ENCODE data around the gene STX5. TPM values are rescaled to one million over a fixed set of nuclear protein-coding genes. Genes with fewer than 3 reads are reported as not detected.
"Not testable (repeated sequence)": the region's sequence is repeated elsewhere in the genome, so short reads cannot be mapped to it uniquely, and the experiment has no call there.

The STX5 gene
- total and polyA plus RNA-seq, 2 experiments from 2014 or later, result 38.5 to 53.6 TPM

DNA sequence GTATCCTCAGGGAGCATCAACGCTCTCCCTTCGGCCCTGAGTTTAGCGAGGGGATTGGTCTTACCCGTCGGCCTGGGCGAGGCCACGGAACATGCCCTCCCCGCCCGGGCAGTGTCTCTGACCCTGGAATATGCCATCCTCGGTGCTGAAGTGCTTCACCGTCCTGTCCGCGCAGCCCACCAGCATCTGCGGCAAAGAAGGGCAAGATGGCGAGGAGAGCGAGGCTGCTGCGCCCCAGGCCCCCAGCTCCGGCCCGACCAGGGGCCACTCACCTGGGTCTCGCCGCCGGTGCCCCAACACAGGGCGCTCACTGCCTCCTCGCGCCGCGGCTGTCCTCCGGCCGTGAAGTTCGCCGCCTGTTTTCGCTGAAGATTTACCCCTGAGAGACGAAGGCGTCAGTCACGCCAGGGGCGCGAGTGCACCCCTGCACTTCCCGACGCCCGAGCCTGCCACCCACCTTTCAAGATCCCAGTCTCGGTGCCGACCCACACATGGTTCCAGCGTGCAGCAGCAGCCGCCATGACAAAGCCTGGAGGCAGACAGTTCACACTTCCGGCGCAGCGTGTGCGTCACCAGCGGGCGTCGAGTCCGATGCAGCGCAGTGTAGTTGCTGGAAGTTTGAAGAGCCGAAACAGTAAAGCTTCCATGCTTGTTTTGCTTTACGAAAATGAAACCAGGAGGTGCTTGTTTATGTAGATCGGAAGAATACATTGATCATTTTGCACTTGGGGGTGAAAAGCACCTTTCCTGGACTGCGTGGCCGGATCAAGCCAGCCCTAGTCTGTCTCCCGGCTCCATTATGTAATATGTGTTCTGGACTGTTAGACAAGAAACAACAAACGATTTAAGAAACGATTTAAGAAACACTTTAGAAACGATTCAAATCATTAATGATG is 7.4 kb upstream of the STX5 start, which contains the start of gene WDR74:
Gene WDR74, minus strand, starts transcription at position 541 of the 896 bp plus-strand sequence. Its CDS starts 20 bp downstream, at position 521.
- TF ChIP-seq, protein P1, sequence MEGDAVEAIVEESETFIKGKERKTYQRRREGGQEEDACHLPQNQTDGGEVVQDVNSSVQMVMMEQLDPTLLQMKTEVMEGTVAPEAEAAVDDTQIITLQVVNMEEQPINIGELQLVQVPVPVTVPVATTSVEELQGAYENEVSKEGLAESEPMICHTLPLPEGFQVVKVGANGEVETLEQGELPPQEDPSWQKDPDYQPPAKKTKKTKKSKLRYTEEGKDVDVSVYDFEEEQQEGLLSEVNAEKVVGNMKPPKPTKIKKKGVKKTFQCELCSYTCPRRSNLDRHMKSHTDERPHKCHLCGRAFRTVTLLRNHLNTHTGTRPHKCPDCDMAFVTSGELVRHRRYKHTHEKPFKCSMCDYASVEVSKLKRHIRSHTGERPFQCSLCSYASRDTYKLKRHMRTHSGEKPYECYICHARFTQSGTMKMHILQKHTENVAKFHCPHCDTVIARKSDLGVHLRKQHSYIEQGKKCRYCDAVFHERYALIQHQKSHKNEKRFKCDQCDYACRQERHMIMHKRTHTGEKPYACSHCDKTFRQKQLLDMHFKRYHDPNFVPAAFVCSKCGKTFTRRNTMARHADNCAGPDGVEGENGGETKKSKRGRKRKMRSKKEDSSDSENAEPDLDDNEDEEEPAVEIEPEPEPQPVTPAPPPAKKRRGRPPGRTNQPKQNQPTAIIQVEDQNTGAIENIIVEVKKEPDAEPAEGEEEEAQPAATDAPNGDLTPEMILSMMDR (IDR thresholded peaks at IDR 0.05; ENCODE audit: low read depth, low read length), result no peak
- Histone ChIP-seq H3K4me1 (ENCODE audit: low read depth) (peaks cover 9% of the 10 kb centered on the region), H3K9me3 (ENCODE audit: low read depth) (no peaks in the 10 kb centered on the region), H3K4me3 (peak within 1 kb of the TSS; percentile 95), H3K36me3 (no peaks in the 10 kb centered on the region), H3K27ac (peak within 1 kb of the TSS; percentile 99), H3K27me3 (no peaks in the 10 kb centered on the region)
- DNase-seq (ENCODE audit: low read depth in 1 of 2, low spot score in 1 of 2), result peak; percentile 95

DNA sequence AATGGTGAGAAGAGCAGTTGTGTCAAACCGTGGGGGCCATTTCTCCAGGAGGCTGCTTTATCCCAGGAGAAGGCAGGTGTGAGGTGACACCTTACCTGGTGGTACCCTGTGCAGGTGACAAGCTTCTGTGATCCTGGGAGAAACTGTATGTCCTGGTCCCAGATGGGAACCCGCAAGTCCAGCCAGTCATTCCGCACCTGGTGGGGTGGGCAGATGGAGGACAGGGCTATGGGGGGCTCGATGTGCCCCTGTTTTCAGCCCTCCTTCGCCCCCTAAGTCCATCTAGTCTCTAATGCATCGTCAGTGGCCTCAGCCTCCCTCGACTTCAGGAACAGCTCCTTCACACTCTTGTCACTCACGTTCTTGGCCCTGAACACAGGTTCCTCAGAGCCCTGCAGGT is 3.5 kb upstream of the STX5 start:
- no peaks in the 10 kb centered on the region for H3K36me3 ChIP-seq
- TF ChIP-seq, protein P1 (IDR thresholded peaks at IDR 0.05; ENCODE audit: low read depth, low read length), result no peak
- DNase-seq (ENCODE audit: low read depth in 1 of 2, low spot score in 1 of 2), result no peak
- no peak overlapping the region for H3K4me3 ChIP-seq
- H3K27ac ChIP-seq, result no peak overlapping the region
- peaks cover 7% of the 10 kb centered on the region for H3K4me1 ChIP-seq (ENCODE audit: low read depth)
- H3K9me3 ChIP-seq (ENCODE audit: low read depth), result no peaks in the 10 kb centered on the region
- H3K27me3 ChIP-seq, result no peaks in the 10 kb centered on the region

DNA sequence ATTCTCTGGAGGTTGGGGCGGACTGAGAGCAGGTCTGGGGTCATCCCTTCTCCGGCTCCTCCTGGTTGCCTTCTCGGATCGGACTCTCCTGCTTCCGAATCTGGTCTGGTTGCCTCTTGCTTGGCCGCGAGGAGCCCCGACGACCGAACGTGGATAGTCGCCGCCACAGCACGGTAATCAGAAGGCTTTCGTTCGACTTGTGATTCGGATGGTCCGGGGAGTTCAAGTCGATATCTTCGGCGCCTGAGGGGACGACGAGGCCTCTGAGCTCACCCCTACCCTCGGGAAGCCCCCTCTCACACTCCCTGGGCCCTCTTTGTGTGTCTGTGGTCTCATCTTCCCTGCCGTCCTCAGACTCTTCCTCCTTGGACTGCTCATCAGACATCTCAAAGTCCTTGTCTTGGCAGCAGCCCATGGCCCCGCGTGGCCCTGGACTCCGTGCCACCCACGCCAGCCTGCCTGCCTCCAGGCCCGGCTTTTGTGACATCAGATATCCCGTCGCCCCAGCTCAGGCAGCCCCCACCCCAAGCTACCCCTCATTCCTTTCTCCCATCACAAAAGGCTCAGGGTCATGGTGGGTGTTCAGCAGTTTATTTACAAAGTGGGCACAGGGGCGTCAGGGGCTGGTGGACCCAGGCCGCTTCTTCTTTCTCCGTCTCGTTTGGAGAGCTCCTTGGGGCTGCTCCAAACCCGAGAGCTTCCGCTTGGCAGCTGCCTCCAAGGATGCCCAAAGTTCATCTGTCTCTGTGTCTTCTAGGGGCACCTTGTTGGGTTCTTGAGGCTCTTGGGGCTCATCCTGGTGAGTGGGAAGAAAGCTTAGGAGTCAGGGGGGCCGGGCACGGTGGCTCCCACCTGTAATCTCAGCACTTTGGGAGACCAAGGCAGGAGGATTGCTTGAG is 734 bp upstream of the STX5 start, which contains the start of gene TEX54:
Gene TEX54, minus strand, starts transcription at position 506 of the 899 bp plus-strand sequence.
- peak within 1 kb of the TSS; percentile 97 for H3K27ac ChIP-seq
- no peaks in the 10 kb centered on the region for H3K9me3 ChIP-seq (ENCODE audit: low read depth)
- H3K36me3 ChIP-seq, result peaks cover under 1% of the 10 kb centered on the region
- H3K27me3 ChIP-seq, result no peaks in the 10 kb centered on the region
- no peak for DNase-seq (ENCODE audit: low read depth in 1 of 2, low spot score in 1 of 2)
- H3K4me3 ChIP-seq, result peak within 1 kb of the TSS; percentile 90
- peaks cover 10% of the 10 kb centered on the region for H3K4me1 ChIP-seq (ENCODE audit: low read depth)
- TF ChIP-seq, protein P1 (IDR thresholded peaks at IDR 0.05; ENCODE audit: low read depth, low read length), result no peak

DNA sequence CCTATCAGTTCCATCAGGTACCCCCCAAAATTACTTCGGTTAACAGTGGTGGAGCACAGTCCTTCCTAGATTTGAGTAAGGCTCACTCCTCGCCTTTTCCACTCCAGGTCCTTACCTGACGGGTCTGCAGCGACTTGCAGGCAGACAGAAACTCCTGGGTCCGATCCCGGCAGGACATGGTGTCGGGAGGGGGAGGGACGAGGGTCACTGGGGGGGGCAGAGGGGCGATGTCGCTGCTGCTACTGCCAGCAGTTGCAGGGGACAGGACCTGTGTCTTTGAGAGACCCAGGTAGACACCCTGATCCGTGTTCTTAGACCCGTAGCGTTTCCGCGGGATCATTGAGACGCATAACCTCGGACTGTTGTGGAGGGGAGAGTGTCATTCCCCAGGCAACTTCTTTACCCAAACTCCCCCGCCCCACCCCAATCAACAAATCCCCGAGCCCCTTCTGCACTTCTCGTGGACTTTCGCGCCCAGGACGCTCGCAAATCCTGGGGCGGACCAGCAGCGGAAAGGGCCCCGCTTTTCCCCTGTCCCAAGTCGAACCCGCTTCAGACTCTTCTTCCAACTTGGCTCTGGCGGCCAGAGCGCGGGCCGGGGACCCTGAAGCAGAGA is 839 bp downstream of the STX5 start:
- TF ChIP-seq, protein P1 (IDR thresholded peaks at IDR 0.05; ENCODE audit: low read depth, low read length), result no peak
- Histone ChIP-seq H3K27me3 (no peaks in the 10 kb centered on the region), H3K4me1 (ENCODE audit: low read depth) (peaks cover 10% of the 10 kb centered on the region), H3K36me3 (peaks cover 15% of the 10 kb centered on the region), H3K27ac (peak overlapping the region; percentile 97), H3K9me3 (ENCODE audit: low read depth) (no peaks in the 10 kb centered on the region), H3K4me3 (peak overlapping the region; percentile 90)
- DNase-seq (ENCODE audit: low read depth in 1 of 2, low spot score in 1 of 2), result peak in 1 of 2 donors; percentile 85

DNA sequence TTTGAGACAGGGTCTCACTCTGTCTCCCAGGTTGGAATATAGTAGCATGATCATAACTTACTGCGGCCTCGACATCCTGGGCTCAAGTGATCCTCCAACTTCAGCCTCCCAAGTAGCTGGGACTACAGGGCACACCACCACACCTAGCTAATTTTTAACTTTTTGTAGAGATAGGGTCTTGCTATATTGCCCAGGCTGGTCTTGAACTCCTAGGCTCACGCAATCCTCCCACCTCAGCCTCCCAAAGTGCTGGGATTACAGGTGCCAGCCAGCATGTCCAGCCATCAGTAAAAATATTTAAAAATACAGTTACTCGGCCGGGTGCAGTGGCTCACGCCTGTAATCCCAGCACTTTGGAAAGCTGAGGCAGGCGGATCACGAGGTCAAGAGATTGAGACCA is 3.7 kb downstream of the STX5 start:
- H3K27me3 ChIP-seq; H3K4me3 ChIP-seq; DNase-seq (ENCODE audit: low read depth in 1 of 2, low spot score in 1 of 2): not testable (repeated sequence)

More for the DNA sequence above, 3.7 kb downstream of the STX5 start:
- Histone ChIP-seq H3K36me3 (peaks cover 43% of the 10 kb centered on the region), H3K4me1 (ENCODE audit: low read depth) (peaks cover 10% of the 10 kb centered on the region)
- not testable (repeated sequence) for H3K27ac ChIP-seq; H3K9me3 ChIP-seq (ENCODE audit: low read depth)
